H9 (cell line): ENCODE results near the gene SOX18. TPM values are rescaled to one million over a fixed set of nuclear protein-coding genes. Genes with fewer than 3 reads are reported as not detected.

Source experiments
- DNase-seq: peaks from one replicate; pipeline ENCODE4 v3.0.0-alpha.2; 2017
- H2AFZ ChIP-seq: one replicate; pipeline ENCODE4 v1.6.1; 2013; ENCODE audit warnings: mild to moderate bottlenecking, low read length, control low read depth, moderate library complexity
- H2AK5ac ChIP-seq: 2 replicates; pipeline ENCODE4 v1.6.1; 2013; ENCODE audit warnings: low read length, control low read depth, mixed read lengths; ENCODE audit not compliant: insufficient read length
- H2BK120ac ChIP-seq: one replicate; pipeline ENCODE4 v1.6.1; 2013; ENCODE audit warnings: low read depth, mild to moderate bottlenecking, low read length, control low read depth, inconsistent platforms; ENCODE audit not compliant: poor library complexity, severe bottlenecking
- H2BK12ac ChIP-seq: 2 replicates; pipeline ENCODE4 v1.6.1; 2013; ENCODE audit warnings: low read length, control low read depth, mixed read lengths, low read depth; ENCODE audit not compliant: insufficient read length
- H2BK15ac ChIP-seq: 2 replicates; pipeline ENCODE4 v1.6.1; 2013; ENCODE audit warnings: low read depth, low read length, control low read depth
- H2BK20ac ChIP-seq: one replicate; pipeline ENCODE4 v1.6.1; 2013; ENCODE audit warnings: low read depth, mild to moderate bottlenecking, low read length, control low read depth, inconsistent platforms; ENCODE audit not compliant: poor library complexity, severe bottlenecking
- H2BK5ac ChIP-seq: 2 replicates; pipeline ENCODE4 v1.6.1; 2013; ENCODE audit warnings: low read length, control low read depth, mixed read lengths; ENCODE audit not compliant: insufficient read length
- H3K14ac ChIP-seq: 2 replicates; pipeline ENCODE4 v1.6.1; 2013; ENCODE audit warnings: low read length, control low read depth; ENCODE audit not compliant: insufficient read depth
- H3K18ac ChIP-seq: 2 replicates; pipeline ENCODE4 v1.6.1; 2013; ENCODE audit warnings: low read depth, mild to moderate bottlenecking, mixed read lengths, low read length, control low read depth; ENCODE audit not compliant: insufficient read length
- H3K23ac ChIP-seq: 2 replicates; pipeline ENCODE4 v1.6.1; 2013; ENCODE audit warnings: low read length, control low read depth, mixed read lengths, low read depth; ENCODE audit not compliant: insufficient read length
- H3K23me2 ChIP-seq: 2 replicates; pipeline ENCODE4 v1.6.1; 2013; ENCODE audit warnings: low read depth, mild to moderate bottlenecking, mixed read lengths, low read length, control low read depth; ENCODE audit not compliant: insufficient read length, poor library complexity, severe bottlenecking
- H3K27ac ChIP-seq: 2 replicates; pipeline ENCODE4 v1.5.1; 2013; ENCODE audit warnings: low read length, control low read depth, mixed read lengths, low read depth; ENCODE audit not compliant: insufficient read length
- H3K27me3 ChIP-seq: 2 replicates; pipeline ENCODE4 v1.6.1; 2013; ENCODE audit warnings: low read length, control low read depth, inconsistent platforms; ENCODE audit not compliant: insufficient read depth
- H3K4ac ChIP-seq: 2 replicates; pipeline ENCODE4 v1.6.1; 2013; ENCODE audit warnings: low read depth, mild to moderate bottlenecking, control low read depth, inconsistent platforms, low read length, moderate library complexity
- H3K4me1 ChIP-seq: 2 replicates; pipeline ENCODE4 v1.6.1; 2013; ENCODE audit warnings: low read length, control low read depth, inconsistent platforms; ENCODE audit not compliant: insufficient read depth
- H3K4me2 ChIP-seq: 2 replicates; pipeline ENCODE4 v1.6.1; 2013; ENCODE audit warnings: low read length, control low read depth, mixed read lengths; ENCODE audit not compliant: insufficient read length, insufficient read depth
- H3K56ac ChIP-seq: 2 replicates; pipeline ENCODE4 v1.6.1; 2013; ENCODE audit warnings: low read depth, mild to moderate bottlenecking, mixed read lengths, low read length, control low read depth; ENCODE audit not compliant: insufficient read length
- H3K79me1 ChIP-seq: 2 replicates; pipeline ENCODE4 v1.6.1; 2013; ENCODE audit warnings: low read depth, mild to moderate bottlenecking, moderate library complexity, low read length, control low read depth, inconsistent platforms; ENCODE audit not compliant: insufficient read depth, poor library complexity, severe bottlenecking
- H3K79me2 ChIP-seq: 2 replicates; pipeline ENCODE4 v1.6.1; 2013; ENCODE audit warnings: low read length, control low read depth, inconsistent platforms; ENCODE audit not compliant: insufficient read depth
- H3K9ac ChIP-seq: 2 replicates; pipeline ENCODE4 v1.6.1; 2013; ENCODE audit warnings: low read length, control low read depth, mixed read lengths; ENCODE audit not compliant: insufficient read length; ENCODE audit errors: extremely low read depth
- H3K9me3 ChIP-seq: one replicate; pipeline ENCODE4 v1.6.1; 2013; ENCODE audit warnings: low read depth, low read length, inconsistent platforms; ENCODE audit not compliant: control insufficient read depth
- H3T11ph ChIP-seq: one replicate; pipeline ENCODE4 v1.6.1; 2013; ENCODE audit warnings: mild to moderate bottlenecking, low read length, control low read depth, inconsistent platforms
- H4K20me1 ChIP-seq: one replicate; pipeline ENCODE4 v1.6.1; 2013; ENCODE audit not compliant: control insufficient read depth, insufficient read length, insufficient read depth
- H4K5ac ChIP-seq: 2 replicates; pipeline ENCODE4 v1.6.1; 2013; ENCODE audit warnings: low read depth, mild to moderate bottlenecking, mixed read lengths, low read length, control low read depth; ENCODE audit not compliant: insufficient read length
- H4K8ac ChIP-seq: replicated peaks from 2 replicates; pipeline ENCODE4 v1.6.1; 2013; ENCODE audit warnings: low read length, control low read depth, mixed read lengths, low read depth; ENCODE audit not compliant: insufficient read length
- H4K91ac ChIP-seq: 2 replicates; pipeline ENCODE4 v1.6.1; 2013; ENCODE audit warnings: low read depth, mild to moderate bottlenecking, moderate library complexity, mixed read lengths, low read length, control low read depth; ENCODE audit not compliant: insufficient read length
- H3K27ac Mint-ChIP-seq, 3 experiments: 2 replicates in 2 of 3; 3 replicates in 1 of 3; pipeline ENCODE4 v1.8.0; 2020 to 2021; ENCODE audit warnings: mixed read lengths in 3 of 3, mild to moderate bottlenecking in 1 of 3, moderate library complexity in 1 of 3
- H3K27me3 Mint-ChIP-seq: 2 replicates; pipeline ENCODE4 v1.8.0; 2021; ENCODE audit warnings: low read depth, mild to moderate bottlenecking, moderate library complexity, mixed read lengths
- H3K36me3 Mint-ChIP-seq, 3 experiments: 2 replicates in 2 of 3; 3 replicates in 1 of 3; pipeline ENCODE4 v1.8.0; 2020 to 2021; ENCODE audit warnings: low read depth in 3 of 3, mixed read lengths in 3 of 3; ENCODE audit not compliant: insufficient read depth in 1 of 3
- H3K4me1 Mint-ChIP-seq, 2 experiments: 2 replicates each; pipeline ENCODE4 v1.8.0; 2020; ENCODE audit warnings: mixed read lengths in 2 of 2
- H3K4me3 Mint-ChIP-seq, 2 experiments: 2 replicates in 1 of 2; 3 replicates in 1 of 2; pipeline ENCODE4 v1.8.0; 2020 to 2021; ENCODE audit warnings: mild to moderate bottlenecking in 2 of 2, mixed read lengths in 2 of 2, moderate library complexity in 1 of 2
- H3K9me3 Mint-ChIP-seq, 2 experiments: 2 replicates in 1 of 2; 3 replicates in 1 of 2; pipeline ENCODE4 v1.8.0; 2020; ENCODE audit warnings: mild to moderate bottlenecking in 2 of 2, mixed read lengths in 2 of 2, moderate library complexity in 1 of 2
- CTCF ChIP-seq: fragments of 200-600 bp; sonication (generic); conservative IDR thresholded peaks from 3 replicates; pipeline ENCODE4 v1.8.0; 2021; ENCODE audit warnings: antibody characterized with exemption, mild to moderate bottlenecking
- WGBS: extraction: QIAGEN DNeasy Blood & Tissue Kit; methylation state at CpG from one replicate; pipeline ENCODE4 v1.1.7; 2013; ENCODE audit warnings: missing lambda C conversion rate, low lambda C conversion rate, mixed read lengths; ENCODE audit not compliant: insufficient read length; ENCODE audit errors: extremely low coverage; 5-methylcytosine and 5-hydroxymethylcytosine counted together
- total RNA-seq: library from RNA; stranded (reverse); gene quantifications from 2 replicates; pipeline ENCODE4 v1.2.1, GENCODE V29; 2021

The SOX18 gene
- total RNA-seq, 1 experiment from 2014 or later: 2.0 TPM

- Histone ChIP-seq H4K5ac (no peak overlapping the region), H2BK12ac (no peak overlapping the region), H3K79me2 (no peaks in the 10 kb centered on the region), H2AFZ (no peak overlapping the region), H2BK5ac (no peak overlapping the region), H3K9ac (no peak overlapping the region), H2AK5ac (no peak overlapping the region), H3K18ac (no peak overlapping the region), H3K27me3 (no peaks in the 10 kb centered on the region), H4K8ac (no peak overlapping the region), H3K23me2 (no peaks in the 10 kb centered on the region), H4K91ac (no peak overlapping the region), H3K56ac (no peak overlapping the region), H3K4me2 (no peak overlapping the region), H3K27ac (no peak overlapping the region), H2BK120ac (no peak overlapping the region), H3T11ph (no peak overlapping the region), H4K20me1 (no peaks in the 10 kb centered on the region), H2BK20ac (no peak overlapping the region), H3K79me1 (no peaks in the 10 kb centered on the region), H3K9me3 (no peaks in the 10 kb centered on the region), H3K23ac (no peak overlapping the region), H3K14ac (no peak overlapping the region; the same call in 1 of the 2 replicates), H3K4me1 (no peaks in the 10 kb centered on the region; the same call in 1 of the 2 replicates), H2BK15ac (no peak overlapping the region), H3K4ac (no peak overlapping the region)
- Mint-ChIP-seq H3K9me3 (peaks cover 5% of the 10 kb centered on the region in 2 experiments), H3K4me3 (no peak overlapping the region; a peak in 1 of 5 replicates), H3K27ac (no peak overlapping the region), H3K27me3 (peaks cover 21% of the 10 kb centered on the region), H3K4me1 (peaks cover 6 to 11% of the 10 kb centered on the region in 2 experiments), H3K36me3 (peaks cover 2 to 5% (median 2%) of the 10 kb centered on the region in 3 experiments; a peak in 5 of 7 replicates)
- no peak for DNase-seq
- WGBS: no CpG with 5 or more reads among the region's 4 CpGs
- TF ChIP-seq CTCF: no peak
These were observed 46.0 kb upstream of the SOX18 start for GRCh38 chr20:64095455-64095854.
